BLaER1 (cell line): ENCODE data around the gene ERFL.
A peak's percentile ranks its signal among the peaks of the same experiment; 100 is the strongest.

Experiments
- H3K27ac ChIP-seq: shearing (Covaris generic); formaldehyde crosslinking; 2 replicates; pipeline ENCODE4 v1.8.1; 2022
- H3K27me3 ChIP-seq: shearing (Covaris generic); formaldehyde crosslinking; 2 replicates; pipeline ENCODE4 v1.8.1; 2022
- H3K36me3 ChIP-seq: shearing (Covaris generic); formaldehyde crosslinking; 2 replicates; pipeline ENCODE4 v1.8.1; 2022
- H3K4me1 ChIP-seq: shearing (Covaris generic); formaldehyde crosslinking; 2 replicates; pipeline ENCODE4 v1.8.1; 2022
- H3K4me2 ChIP-seq: shearing (Covaris generic); formaldehyde crosslinking; 2 replicates; pipeline ENCODE4 v1.8.1; 2022
- H3K4me3 ChIP-seq: shearing (Covaris generic); formaldehyde crosslinking; 2 replicates; pipeline ENCODE4 v1.8.1; 2022
- H3K9ac ChIP-seq: shearing (Covaris generic); formaldehyde crosslinking; 2 replicates; pipeline ENCODE4 v1.8.1; 2022
- H3K9me3 ChIP-seq: shearing (Covaris generic); formaldehyde crosslinking; 2 replicates; pipeline ENCODE4 v1.8.1; 2022
- H4K20me1 ChIP-seq: shearing (Covaris generic); formaldehyde crosslinking; 2 replicates; pipeline ENCODE4 v1.8.1; 2022
- Cebpa-rat ChIP-seq: shearing (Covaris generic); IDR thresholded peaks from 2 replicates; pipeline ENCODE4 v1.8.1; 2022

ERFL gene

GRCh38 chr19:41890936-41891335, 37.3 kb downstream of the ERFL start:
- Histone ChIP-seq H3K36me3 (peaks cover 72% of the 10 kb centered on the region), H4K20me1 (peaks cover 77% of the 10 kb centered on the region), H3K27me3 (no peaks in the 10 kb centered on the region), H3K9ac (no peak overlapping the region), H3K9me3 (no peaks in the 10 kb centered on the region), H3K4me3 (no peak overlapping the region), H3K27ac (no peak overlapping the region), H3K4me1 (peaks cover 67% of the 10 kb centered on the region), H3K4me2 (no peak overlapping the region)
- no peak for TF ChIP-seq Cebpa-rat

- H4K20me1 ChIP-seq = peaks cover 80% of the 10 kb centered on the region
- 0 out of 2 replicates have a peak overlapping the region, but pooled peaks have one; percentile 1 for H3K9ac ChIP-seq
- no peaks in the 10 kb centered on the region for H3K9me3 ChIP-seq
- H3K27me3 ChIP-seq = no peaks in the 10 kb centered on the region
- H3K27ac ChIP-seq = no peak overlapping the region
- no peak overlapping the region for H3K4me3 ChIP-seq
- no peak overlapping the region for H3K4me2 ChIP-seq
- peaks cover 78% of the 10 kb centered on the region for H3K4me1 ChIP-seq
- peaks cover 69% of the 10 kb centered on the region for H3K36me3 ChIP-seq
- no peak for TF ChIP-seq Cebpa-rat
These were observed 38.4 kb downstream of the ERFL start for GRCh38 chr19:41889896-41890295.

- Histone ChIP-seq H3K4me3 (no peak overlapping the region), H3K36me3 (peaks cover 60% of the 10 kb centered on the region), H3K9ac (0 out of 2 replicates have a peak overlapping the region, but pooled peaks have one; percentile 1), H3K4me2 (no peak overlapping the region), H3K9me3 (no peaks in the 10 kb centered on the region), H3K27me3 (no peaks in the 10 kb centered on the region), H3K4me1 (peaks cover 79% of the 10 kb centered on the region), H4K20me1 (peaks cover 86% of the 10 kb centered on the region), H3K27ac (no peak overlapping the region)
- no peak for TF ChIP-seq Cebpa-rat
These were observed 39.3 kb downstream of the ERFL start for GRCh38 chr19:41888926-41889325.

- Histone ChIP-seq H3K4me3 (peak overlapping the region; percentile 53), H3K36me3 (peaks cover 57% of the 10 kb centered on the region), H3K4me1 (peaks cover 74% of the 10 kb centered on the region), H4K20me1 (peaks cover 86% of the 10 kb centered on the region), H3K4me2 (peak overlapping the region; percentile 99), H3K9ac (peak overlapping the region; percentile 66), H3K9me3 (no peaks in the 10 kb centered on the region), H3K27ac (peak overlapping the region; percentile 79), H3K27me3 (no peaks in the 10 kb centered on the region)
- no peak for TF ChIP-seq Cebpa-rat
These were observed 40.4 kb downstream of the ERFL start for GRCh38 chr19:41887711-41888382.

GRCh38 chr19:41886761-41887710, 41.2 kb downstream of the ERFL start:
- Histone ChIP-seq H3K4me1 (peaks cover 73% of the 10 kb centered on the region), H3K9me3 (no peaks in the 10 kb centered on the region), H3K4me2 (peak overlapping the region; percentile 99), H3K36me3 (peaks cover 49% of the 10 kb centered on the region), H3K27ac (peak overlapping the region; percentile 79), H3K4me3 (peak overlapping the region; percentile 53), H4K20me1 (peaks cover 78% of the 10 kb centered on the region), H3K27me3 (no peaks in the 10 kb centered on the region), H3K9ac (peak overlapping the region; percentile 66)
- no peak for TF ChIP-seq Cebpa-rat

GRCh38 chr19:41883821-41884733, 44.2 kb downstream of the ERFL start:
- peak overlapping the region; percentile 96 for H3K27ac ChIP-seq
- no peaks in the 10 kb centered on the region for H3K9me3 ChIP-seq
- H3K36me3 ChIP-seq = peaks cover 37% of the 10 kb centered on the region
- H3K4me1 ChIP-seq = peaks cover 79% of the 10 kb centered on the region
- H3K9ac ChIP-seq = peak overlapping the region; percentile 88
- no peaks in the 10 kb centered on the region for H3K27me3 ChIP-seq
- H3K4me2 ChIP-seq = peak overlapping the region; percentile 99
- peak overlapping the region; percentile 84 for H3K4me3 ChIP-seq
- TF ChIP-seq Cebpa-rat = no peak
- H4K20me1 ChIP-seq = peaks cover 63% of the 10 kb centered on the region

GRCh38 chr19:41883463-41883820, 44.8 kb downstream of the ERFL start:
- no peak for TF ChIP-seq Cebpa-rat
- Histone ChIP-seq H3K9ac (peak overlapping the region; percentile 88), H3K27ac (peak overlapping the region; percentile 96), H4K20me1 (peaks cover 58% of the 10 kb centered on the region), H3K9me3 (no peaks in the 10 kb centered on the region), H3K4me3 (peak overlapping the region; percentile 84), H3K4me2 (peak overlapping the region; percentile 99), H3K4me1 (peaks cover 82% of the 10 kb centered on the region), H3K36me3 (peaks cover 35% of the 10 kb centered on the region), H3K27me3 (no peaks in the 10 kb centered on the region)

GRCh38 chr19:41882568-41883462, 45.4 kb downstream of the ERFL start, which contains the start of gene ARHGEF1:
ARHGEF1 (plus strand) TSS chr19:41883184; CDS start chr19:41888083, 4,899 bp downstream.
- H3K9ac ChIP-seq = peak within 1 kb of the TSS; percentile 88
- no peaks in the 10 kb centered on the region for H3K27me3 ChIP-seq
- H3K4me2 ChIP-seq = peak within 1 kb of the TSS; percentile 99
- no peak for TF ChIP-seq Cebpa-rat
- no peaks in the 10 kb centered on the region for H3K9me3 ChIP-seq
- peaks cover 82% of the 10 kb centered on the region for H3K4me1 ChIP-seq
- H4K20me1 ChIP-seq = peaks cover 52% of the 10 kb centered on the region
- peak within 1 kb of the TSS; percentile 96 for H3K27ac ChIP-seq
- H3K36me3 ChIP-seq = peaks cover 29% of the 10 kb centered on the region
- peak within 1 kb of the TSS; percentile 84 for H3K4me3 ChIP-seq
